ENCODE measurements around the gene PCDH12.

The PCDH12 gene

GRCh38 chr5:141982626-141983025, 24.6 kb upstream of the PCDH12 start:
- no peak overlapping the region for H3K4me3 ChIP-seq (ENCODE audit: control insufficient read depth, low read depth, low read length)
- TF ChIP-seq CTCF (IDR thresholded peaks at IDR 0.05; ENCODE audit: control insufficient read depth, insufficient read depth, low read depth, low read length, missing control alignments), result no peak
- no peak for DNase-seq (ENCODE audit: low read depth)

- no peak for TF ChIP-seq CTCF (IDR thresholded peaks at IDR 0.05; ENCODE audit: control insufficient read depth, insufficient read depth, low read depth, low read length, missing control alignments)
- no peak for DNase-seq (ENCODE audit: low read depth)
- no peak overlapping the region for H3K4me3 ChIP-seq (ENCODE audit: control insufficient read depth, low read depth, low read length)
Measured at GRCh38 chr5:141978389-141978788, 20.4 kb upstream of the PCDH12 start.

GRCh38 chr5:141976176-141976575, 18.2 kb upstream of the PCDH12 start:
- H3K4me3 ChIP-seq (ENCODE audit: control insufficient read depth, low read depth, low read length), result no peak overlapping the region
- no peak for TF ChIP-seq CTCF (IDR thresholded peaks at IDR 0.05; ENCODE audit: control insufficient read depth, insufficient read depth, low read depth, low read length, missing control alignments)
- DNase-seq (ENCODE audit: low read depth), result no peak

GRCh38 chr5:141973871-141974595, 16.0 kb upstream of the PCDH12 start:
- no peak for TF ChIP-seq CTCF (IDR thresholded peaks at IDR 0.05; ENCODE audit: control insufficient read depth, insufficient read depth, low read depth, low read length, missing control alignments)
- DNase-seq (ENCODE audit: low read depth), result no peak

GRCh38 chr5:141969783-141970771, 12.1 kb upstream of the PCDH12 start:
- peak overlapping the region; percentile 57 for H3K4me3 ChIP-seq (ENCODE audit: control insufficient read depth, low read depth, low read length)
- DNase-seq (ENCODE audit: low read depth), result no peak
- TF ChIP-seq CTCF (IDR thresholded peaks at IDR 0.05; ENCODE audit: control insufficient read depth, insufficient read depth, low read depth, low read length, missing control alignments), result no peak

More at GRCh38 chr5:141973871-141974595, 16.0 kb upstream of the PCDH12 start:
- no peak overlapping the region for H3K4me3 ChIP-seq (ENCODE audit: control insufficient read depth, low read depth, low read length)

- peak; percentile 58 for DNase-seq (ENCODE audit: low read depth)
- peak; percentile 61 for TF ChIP-seq CTCF (IDR thresholded peaks at IDR 0.05; ENCODE audit: control insufficient read depth, insufficient read depth, low read depth, low read length, missing control alignments)
- H3K4me3 ChIP-seq (ENCODE audit: control insufficient read depth, low read depth, low read length), result peak within 1 kb of the TSS; percentile 57
Measured at GRCh38 chr5:141968914-141969608, 11.1 kb upstream of the PCDH12 start, which contains the start of gene RNF14. Gene RNF14, plus strand, starts transcription at chr5:141969105. Its CDS starts 4,484 bp downstream, at chr5:141973589.

All from AG09309 (cell line).